ENCODE data around the gene ARFRP1. TPM values are rescaled to one million over a fixed set of nuclear protein-coding genes. Genes with fewer than 3 reads are reported as not detected.
A peak's percentile ranks its signal among the peaks of the same experiment; 100 is the strongest.

Gene ARFRP1
- total RNA-seq, 1 donor from 2014 or later, result 66.0 TPM

- H3K4me3 Mint-ChIP-seq, result no peak overlapping the region
- H3K27ac Mint-ChIP-seq, result no peak overlapping the region
- peaks cover 19% of the 10 kb centered on the region for H3K4me1 Mint-ChIP-seq
- intact Hi-C loops (cut with micrococcal nuclease), result no loop called here
- CTCF ChIA-PET, result no interaction called here
- DNase-seq (no peak), ATAC-seq (ENCODE audit: low read depth) (no peak)
- TF ChIP-seq CTCF (IDR thresholded peaks at IDR 0.05), result no peak
- POLR2A ChIA-PET, result interaction anchor here (0.7 kb wide), 1 partner anchor 26 kb away, joined by 3 read pairs; no protein-coding TSS in a partner anchor
- no peaks in the 10 kb centered on the region for H3K27me3 Mint-ChIP-seq
- H3K9me3 Mint-ChIP-seq, result peaks cover 13% of the 10 kb centered on the region
- peaks cover 78% of the 10 kb centered on the region for H3K36me3 Mint-ChIP-seq (ENCODE audit: low read depth)
These were observed 7.1 kb upstream of the ARFRP1 start for GRCh38 chr20:63714858-63715257.

- Mint-ChIP-seq H3K27me3 (no peaks in the 10 kb centered on the region), H3K4me3 (no peak overlapping the region), H3K27ac (no peak overlapping the region), H3K4me1 (peaks cover 30% of the 10 kb centered on the region), H3K36me3 (ENCODE audit: low read depth) (peaks cover 67% of the 10 kb centered on the region), H3K9me3 (peaks cover 7% of the 10 kb centered on the region)
- POLR2A ChIA-PET, result interaction anchor here (0.7 kb wide), 3 partner anchors 15 to 191 kb away, joined by 3 read pairs; no protein-coding TSS in a partner anchor
- DNase-seq (no peak), ATAC-seq (ENCODE audit: low read depth) (no peak)
- CTCF ChIA-PET, result no interaction called here
- no peak for TF ChIP-seq CTCF (IDR thresholded peaks at IDR 0.05)
- intact Hi-C loops (cut with micrococcal nuclease), result no loop called here
These were observed 4.4 kb upstream of the ARFRP1 start for GRCh38 chr20:63712191-63712590.

GRCh38 chr20:63711085-63711645 is 3.4 kb upstream of the ARFRP1 start:
- DNase-seq (no peak), ATAC-seq (ENCODE audit: low read depth) (no peak)
- CTCF ChIA-PET, result no interaction called here
- POLR2A ChIA-PET, result interaction anchor here (0.6 to 0.7 kb wide), 5 partner anchors 75 to 854 kb away, joined by 3 to 5 read pairs (median 3); no protein-coding TSS in a partner anchor
- Mint-ChIP-seq H3K27me3 (no peaks in the 10 kb centered on the region), H3K27ac (no peak overlapping the region), H3K36me3 (ENCODE audit: low read depth) (peaks cover 67% of the 10 kb centered on the region), H3K4me3 (peak overlapping the region; percentile 35), H3K9me3 (peaks cover 5% of the 10 kb centered on the region), H3K4me1 (peaks cover 39% of the 10 kb centered on the region)
- intact Hi-C loops (cut with micrococcal nuclease), result no loop called here
- no peak for TF ChIP-seq CTCF (IDR thresholded peaks at IDR 0.05)

- CTCF ChIA-PET, result no interaction called here
- Mint-ChIP-seq H3K9me3 (no peaks in the 10 kb centered on the region), H3K4me3 (peak overlapping the region; percentile 72), H3K36me3 (ENCODE audit: low read depth) (peaks cover 69% of the 10 kb centered on the region), H3K4me1 (peaks cover 41% of the 10 kb centered on the region), H3K27me3 (no peaks in the 10 kb centered on the region), H3K27ac (no peak overlapping the region)
- DNase-seq (no peak), ATAC-seq (ENCODE audit: low read depth) (no peak)
- intact Hi-C loops (cut with micrococcal nuclease), result loop anchor here (5.0 kb wide), 3 partner anchors 72 to 263 kb away; no protein-coding TSS in a partner anchor
- POLR2A ChIA-PET, result interaction anchor here (3.4 kb wide), 1 partner anchor 27 kb away, joined by 36 read pairs; the partner anchor contains the start of gene LIME1
- TF ChIP-seq CTCF (IDR thresholded peaks at IDR 0.05), result no peak
These were observed 1.4 kb upstream of the ARFRP1 start for GRCh38 chr20:63709149-63709527.

- Mint-ChIP-seq H3K36me3 (ENCODE audit: low read depth) (peaks cover 68% of the 10 kb centered on the region), H3K27me3 (no peaks in the 10 kb centered on the region), H3K9me3 (no peaks in the 10 kb centered on the region), H3K4me3 (peak overlapping the region; percentile 72), H3K27ac (no peak overlapping the region), H3K4me1 (peaks cover 41% of the 10 kb centered on the region)
- intact Hi-C loops (cut with micrococcal nuclease), result loop anchor here (5.0 kb wide), 3 partner anchors 71 to 264 kb away; no protein-coding TSS in a partner anchor
- ChIA-PET POLR2A (interaction anchor here (1.0 to 3.4 kb wide), 20 partner anchors 8 to 272 kb away, joined by 3 to 36 read pairs (median 7); partner anchors contain the start of genes FNDC11, GMEB2, LIME1 and PPDPF), CTCF (interaction anchor here (0.6 to 2.5 kb wide), 5 partner anchors 28 to 272 kb away, joined by 3 to 10 read pairs (median 4); partner anchors contain the start of genes LIME1 and TPD52L2)
- DNase-seq, result peak; percentile 18
- peak; percentile 3 for ATAC-seq (ENCODE audit: low read depth)
- TF ChIP-seq CTCF (IDR thresholded peaks at IDR 0.05), result no peak
These were observed 749 bp upstream of the ARFRP1 start for GRCh38 chr20:63708301-63709148.
